GM19324 (cell line): ENCODE measurements around the gene DISP3.

Experiments
- ATAC-seq: cut with Tn5 transposase; IDR thresholded peaks from one replicate; pipeline ENCODE4 v1.9.1; 2021; ENCODE audit warnings: mild to moderate bottlenecking, moderate library complexity; ENCODE audit not compliant: unreplicated experiment, low FRiP score

The DISP3 gene

GRCh38 chr1:11525516-11525915 is 46.6 kb downstream of the DISP3 start:
- ATAC-seq: no peak

GRCh38 chr1:11526071-11526895 is 47.3 kb downstream of the DISP3 start:
- ATAC-seq: no peak

GRCh38 chr1:11527541-11528452 is 48.8 kb downstream of the DISP3 start:
- ATAC-seq: no peak

- no peak for ATAC-seq
Measured at GRCh38 chr1:11528611-11529261, 49.8 kb downstream of the DISP3 start.

GRCh38 chr1:11529330-11529729 is 50.4 kb downstream of the DISP3 start:
- no peak for ATAC-seq

GRCh38 chr1:11529763-11530730 is 51.1 kb downstream of the DISP3 start:
- ATAC-seq: no peak

GRCh38 chr1:11530731-11531311 is 51.9 kb downstream of the DISP3 start:
- ATAC-seq: no peak

GRCh38 chr1:11531314-11531870 is 52.4 kb downstream of the DISP3 start:
- ATAC-seq: no peak

- ATAC-seq: no peak
Measured at GRCh38 chr1:11531943-11532342, 53.0 kb downstream of the DISP3 start.

- ATAC-seq: no peak
Measured at GRCh38 chr1:11533790-11534787, 55.1 kb downstream of the DISP3 start.

GRCh38 chr1:11534846-11535245 is 55.9 kb downstream of the DISP3 start:
- ATAC-seq: no peak

- no peak for ATAC-seq
Measured at GRCh38 chr1:11535316-11535715, 56.4 kb downstream of the DISP3 start.

- no peak for ATAC-seq
Measured at GRCh38 chr1:11535761-11536572, 57.0 kb downstream of the DISP3 start.

- ATAC-seq: no peak
Measured at GRCh38 chr1:11536573-11537379, 57.8 kb downstream of the DISP3 start.

GRCh38 chr1:11537380-11537764 is 58.4 kb downstream of the DISP3 start:
- ATAC-seq: no peak

- ATAC-seq: no peak
Measured at GRCh38 chr1:11537854-11538591, 59.1 kb downstream of the DISP3 start.
